ENCODE measurements around the gene AUTS2. TPM values are rescaled to one million over a fixed set of nuclear protein-coding genes. Genes with fewer than 3 reads are reported as not detected.

AUTS2 gene
- total and polyA plus RNA-seq, 2 experiments from 2014 or later: 32.0 to 91.0 TPM

DNA sequence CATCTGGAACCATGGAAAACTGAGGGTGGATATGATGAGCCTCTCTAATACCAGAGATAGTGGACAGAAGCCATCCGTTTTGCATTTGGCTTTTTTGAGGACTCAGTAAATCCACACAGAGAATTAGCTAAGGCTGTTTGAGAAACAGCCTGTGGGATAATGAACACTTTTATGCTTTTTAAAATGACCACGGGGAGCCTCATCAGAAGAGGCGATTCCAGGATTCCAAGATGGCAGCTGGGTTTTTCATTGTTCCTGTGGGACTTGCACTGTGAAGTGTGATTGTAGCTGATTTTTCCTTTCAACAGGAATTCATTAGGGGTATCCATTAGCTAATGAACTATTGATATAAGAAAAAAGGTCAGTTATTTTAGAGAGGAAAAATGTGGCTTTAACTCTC, 353.2 kb downstream of the AUTS2 start:
- H3K27ac Mint-ChIP-seq: no peak overlapping the region
- Histone ChIP-seq H3K4me1 (ENCODE audit: insufficient read depth) (peaks cover 3% of the 10 kb centered on the region; the same call in 1 of the 2 replicates), H3K27me3 (ENCODE audit: insufficient read depth) (no peaks in the 10 kb centered on the region), H4K20me1 (replicated peaks; ENCODE audit: insufficient read depth) (no peaks in the 10 kb centered on the region), H3F3A (replicated peaks; ENCODE audit: low read depth) (no peaks in the 10 kb centered on the region), H3K36me3 (ENCODE audit: insufficient read depth) (no peaks in the 10 kb centered on the region), H3K9me2 (ENCODE audit: insufficient read depth) (0 out of 2 replicates have a peak, but pooled peaks cover 5% of the 10 kb centered on the region), H3K79me2 (replicated peaks; ENCODE audit: insufficient read depth) (no peaks in the 10 kb centered on the region), H3K4me2 (no peak overlapping the region), H2AFZ (no peak overlapping the region), H3K4me3 (no peak overlapping the region), H3K27ac (ENCODE audit: low read depth) (no peak overlapping the region)
- H3K9me3 Mint-ChIP-seq: no peaks in the 10 kb centered on the region
- no peaks in the 10 kb centered on the region for H3K4me1 Mint-ChIP-seq
- TF ChIP-seq STAT1 (IDR thresholded peaks at IDR 0.05; ENCODE audit: unreplicated experiment): no peak
- no peak for TF ChIP-seq CREB1 (CRISPR knock-in tag; IDR thresholded peaks at IDR 0.05; ENCODE audit: low read depth)
- TF ChIP-seq, protein P1, sequence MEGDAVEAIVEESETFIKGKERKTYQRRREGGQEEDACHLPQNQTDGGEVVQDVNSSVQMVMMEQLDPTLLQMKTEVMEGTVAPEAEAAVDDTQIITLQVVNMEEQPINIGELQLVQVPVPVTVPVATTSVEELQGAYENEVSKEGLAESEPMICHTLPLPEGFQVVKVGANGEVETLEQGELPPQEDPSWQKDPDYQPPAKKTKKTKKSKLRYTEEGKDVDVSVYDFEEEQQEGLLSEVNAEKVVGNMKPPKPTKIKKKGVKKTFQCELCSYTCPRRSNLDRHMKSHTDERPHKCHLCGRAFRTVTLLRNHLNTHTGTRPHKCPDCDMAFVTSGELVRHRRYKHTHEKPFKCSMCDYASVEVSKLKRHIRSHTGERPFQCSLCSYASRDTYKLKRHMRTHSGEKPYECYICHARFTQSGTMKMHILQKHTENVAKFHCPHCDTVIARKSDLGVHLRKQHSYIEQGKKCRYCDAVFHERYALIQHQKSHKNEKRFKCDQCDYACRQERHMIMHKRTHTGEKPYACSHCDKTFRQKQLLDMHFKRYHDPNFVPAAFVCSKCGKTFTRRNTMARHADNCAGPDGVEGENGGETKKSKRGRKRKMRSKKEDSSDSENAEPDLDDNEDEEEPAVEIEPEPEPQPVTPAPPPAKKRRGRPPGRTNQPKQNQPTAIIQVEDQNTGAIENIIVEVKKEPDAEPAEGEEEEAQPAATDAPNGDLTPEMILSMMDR (conservative IDR thresholded peaks at IDR 0.05; ENCODE audit: low read depth in 2 of 2): no peak
- TF ChIP-seq ZNF114 (CRISPR knock-in tag; IDR thresholded peaks at IDR 0.05): no peak
- TF ChIP-seq, protein P2, sequence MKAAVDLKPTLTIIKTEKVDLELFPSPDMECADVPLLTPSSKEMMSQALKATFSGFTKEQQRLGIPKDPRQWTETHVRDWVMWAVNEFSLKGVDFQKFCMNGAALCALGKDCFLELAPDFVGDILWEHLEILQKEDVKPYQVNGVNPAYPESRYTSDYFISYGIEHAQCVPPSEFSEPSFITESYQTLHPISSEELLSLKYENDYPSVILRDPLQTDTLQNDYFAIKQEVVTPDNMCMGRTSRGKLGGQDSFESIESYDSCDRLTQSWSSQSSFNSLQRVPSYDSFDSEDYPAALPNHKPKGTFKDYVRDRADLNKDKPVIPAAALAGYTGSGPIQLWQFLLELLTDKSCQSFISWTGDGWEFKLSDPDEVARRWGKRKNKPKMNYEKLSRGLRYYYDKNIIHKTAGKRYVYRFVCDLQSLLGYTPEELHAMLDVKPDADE (IDR thresholded peaks at IDR 0.05): no peak
- no peak for TF ChIP-seq NANOG (IDR thresholded peaks at IDR 0.05; ENCODE audit: borderline replicate concordance)
- no peaks in the 10 kb centered on the region for H3K27me3 Mint-ChIP-seq (ENCODE audit: insufficient read depth, low read depth, poor library complexity)
- DNase-seq (ENCODE audit: low spot score) (no peak), ATAC-seq (no peak)
- H3K4me3 Mint-ChIP-seq: no peak overlapping the region
- H3K36me3 Mint-ChIP-seq (ENCODE audit: low read depth): no peaks in the 10 kb centered on the region

DNA sequence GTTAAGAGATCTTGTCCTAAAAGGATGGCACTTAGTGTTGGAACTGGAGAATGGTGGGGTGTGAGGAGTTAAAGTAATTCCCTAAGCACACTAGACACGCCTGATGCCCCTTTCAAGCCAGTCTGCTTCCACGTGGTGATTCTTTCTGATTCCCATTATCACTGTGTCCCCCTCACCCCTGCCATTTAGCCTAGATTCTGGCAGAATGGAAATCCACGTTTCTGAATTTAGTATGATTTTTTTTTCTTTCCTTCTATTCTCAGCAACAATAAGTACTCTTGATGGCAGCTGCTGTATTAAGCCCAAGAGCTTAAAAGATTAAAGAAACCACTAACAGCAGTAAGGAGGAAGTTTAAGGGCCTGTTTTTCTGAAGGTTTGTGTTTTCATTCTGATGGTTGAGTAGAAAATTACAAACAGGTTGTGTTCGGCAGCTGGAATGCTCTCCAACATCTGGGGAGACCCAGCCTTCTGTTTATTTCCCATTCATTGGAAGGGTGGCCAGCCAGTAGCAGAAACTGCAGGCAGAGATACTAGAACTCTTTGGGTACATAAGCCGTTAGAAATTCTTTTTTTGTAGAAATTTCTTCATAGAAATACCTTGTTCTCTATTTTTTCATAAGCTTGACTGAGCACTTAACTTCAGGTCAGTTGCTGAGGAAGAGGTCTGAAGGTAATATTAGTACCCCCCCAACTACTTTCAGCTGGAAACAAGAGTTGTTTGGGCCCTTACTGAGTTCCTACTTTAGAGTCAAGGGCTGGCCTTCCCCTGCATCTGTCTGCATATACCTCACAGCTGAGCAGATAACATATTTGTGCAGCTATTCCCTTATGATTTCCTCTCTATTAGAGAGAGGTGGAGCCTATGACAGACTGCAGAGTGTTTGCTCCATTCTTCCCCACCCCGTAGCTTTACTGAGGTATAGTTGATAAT, 355.1 kb downstream of the AUTS2 start:
- Histone ChIP-seq H3K9me2 (ENCODE audit: insufficient read depth) (0 out of 2 replicates have a peak, but pooled peaks cover 5% of the 10 kb centered on the region), H3K4me1 (ENCODE audit: insufficient read depth) (peaks cover 3% of the 10 kb centered on the region; the same call in 1 of the 2 replicates), H3K4me2 (no peak overlapping the region), H3K27ac (ENCODE audit: low read depth) (no peak overlapping the region), H3K27me3 (ENCODE audit: insufficient read depth) (no peaks in the 10 kb centered on the region), H3K79me2 (replicated peaks; ENCODE audit: insufficient read depth) (no peaks in the 10 kb centered on the region), H4K20me1 (replicated peaks; ENCODE audit: insufficient read depth) (no peaks in the 10 kb centered on the region), H2AFZ (no peak overlapping the region), H3F3A (replicated peaks; ENCODE audit: low read depth) (no peaks in the 10 kb centered on the region), H3K4me3 (no peak overlapping the region), H3K36me3 (ENCODE audit: insufficient read depth) (no peaks in the 10 kb centered on the region)
- H3K9me3 Mint-ChIP-seq: no peaks in the 10 kb centered on the region
- ATAC-seq (no peak), DNase-seq (ENCODE audit: low spot score) (no peak)
- no peaks in the 10 kb centered on the region for H3K4me1 Mint-ChIP-seq
- H3K27me3 Mint-ChIP-seq (ENCODE audit: insufficient read depth, low read depth, poor library complexity): no peaks in the 10 kb centered on the region
- no peak overlapping the region for H3K4me3 Mint-ChIP-seq
- H3K27ac Mint-ChIP-seq: no peak overlapping the region
- H3K36me3 Mint-ChIP-seq (ENCODE audit: low read depth): no peaks in the 10 kb centered on the region
- no peak for TF ChIP-seq NANOG (IDR thresholded peaks at IDR 0.05; ENCODE audit: borderline replicate concordance)
- no peak for TF ChIP-seq STAT1 (IDR thresholded peaks at IDR 0.05; ENCODE audit: unreplicated experiment)
- TF ChIP-seq, protein P2 (IDR thresholded peaks at IDR 0.05): no peak
- no peak for TF ChIP-seq ZNF114 (CRISPR knock-in tag; IDR thresholded peaks at IDR 0.05)
- TF ChIP-seq EZH2phosphoT487 (IDR thresholded peaks at IDR 0.05; ENCODE audit: unreplicated experiment): no peak
- TF ChIP-seq, protein P3, sequence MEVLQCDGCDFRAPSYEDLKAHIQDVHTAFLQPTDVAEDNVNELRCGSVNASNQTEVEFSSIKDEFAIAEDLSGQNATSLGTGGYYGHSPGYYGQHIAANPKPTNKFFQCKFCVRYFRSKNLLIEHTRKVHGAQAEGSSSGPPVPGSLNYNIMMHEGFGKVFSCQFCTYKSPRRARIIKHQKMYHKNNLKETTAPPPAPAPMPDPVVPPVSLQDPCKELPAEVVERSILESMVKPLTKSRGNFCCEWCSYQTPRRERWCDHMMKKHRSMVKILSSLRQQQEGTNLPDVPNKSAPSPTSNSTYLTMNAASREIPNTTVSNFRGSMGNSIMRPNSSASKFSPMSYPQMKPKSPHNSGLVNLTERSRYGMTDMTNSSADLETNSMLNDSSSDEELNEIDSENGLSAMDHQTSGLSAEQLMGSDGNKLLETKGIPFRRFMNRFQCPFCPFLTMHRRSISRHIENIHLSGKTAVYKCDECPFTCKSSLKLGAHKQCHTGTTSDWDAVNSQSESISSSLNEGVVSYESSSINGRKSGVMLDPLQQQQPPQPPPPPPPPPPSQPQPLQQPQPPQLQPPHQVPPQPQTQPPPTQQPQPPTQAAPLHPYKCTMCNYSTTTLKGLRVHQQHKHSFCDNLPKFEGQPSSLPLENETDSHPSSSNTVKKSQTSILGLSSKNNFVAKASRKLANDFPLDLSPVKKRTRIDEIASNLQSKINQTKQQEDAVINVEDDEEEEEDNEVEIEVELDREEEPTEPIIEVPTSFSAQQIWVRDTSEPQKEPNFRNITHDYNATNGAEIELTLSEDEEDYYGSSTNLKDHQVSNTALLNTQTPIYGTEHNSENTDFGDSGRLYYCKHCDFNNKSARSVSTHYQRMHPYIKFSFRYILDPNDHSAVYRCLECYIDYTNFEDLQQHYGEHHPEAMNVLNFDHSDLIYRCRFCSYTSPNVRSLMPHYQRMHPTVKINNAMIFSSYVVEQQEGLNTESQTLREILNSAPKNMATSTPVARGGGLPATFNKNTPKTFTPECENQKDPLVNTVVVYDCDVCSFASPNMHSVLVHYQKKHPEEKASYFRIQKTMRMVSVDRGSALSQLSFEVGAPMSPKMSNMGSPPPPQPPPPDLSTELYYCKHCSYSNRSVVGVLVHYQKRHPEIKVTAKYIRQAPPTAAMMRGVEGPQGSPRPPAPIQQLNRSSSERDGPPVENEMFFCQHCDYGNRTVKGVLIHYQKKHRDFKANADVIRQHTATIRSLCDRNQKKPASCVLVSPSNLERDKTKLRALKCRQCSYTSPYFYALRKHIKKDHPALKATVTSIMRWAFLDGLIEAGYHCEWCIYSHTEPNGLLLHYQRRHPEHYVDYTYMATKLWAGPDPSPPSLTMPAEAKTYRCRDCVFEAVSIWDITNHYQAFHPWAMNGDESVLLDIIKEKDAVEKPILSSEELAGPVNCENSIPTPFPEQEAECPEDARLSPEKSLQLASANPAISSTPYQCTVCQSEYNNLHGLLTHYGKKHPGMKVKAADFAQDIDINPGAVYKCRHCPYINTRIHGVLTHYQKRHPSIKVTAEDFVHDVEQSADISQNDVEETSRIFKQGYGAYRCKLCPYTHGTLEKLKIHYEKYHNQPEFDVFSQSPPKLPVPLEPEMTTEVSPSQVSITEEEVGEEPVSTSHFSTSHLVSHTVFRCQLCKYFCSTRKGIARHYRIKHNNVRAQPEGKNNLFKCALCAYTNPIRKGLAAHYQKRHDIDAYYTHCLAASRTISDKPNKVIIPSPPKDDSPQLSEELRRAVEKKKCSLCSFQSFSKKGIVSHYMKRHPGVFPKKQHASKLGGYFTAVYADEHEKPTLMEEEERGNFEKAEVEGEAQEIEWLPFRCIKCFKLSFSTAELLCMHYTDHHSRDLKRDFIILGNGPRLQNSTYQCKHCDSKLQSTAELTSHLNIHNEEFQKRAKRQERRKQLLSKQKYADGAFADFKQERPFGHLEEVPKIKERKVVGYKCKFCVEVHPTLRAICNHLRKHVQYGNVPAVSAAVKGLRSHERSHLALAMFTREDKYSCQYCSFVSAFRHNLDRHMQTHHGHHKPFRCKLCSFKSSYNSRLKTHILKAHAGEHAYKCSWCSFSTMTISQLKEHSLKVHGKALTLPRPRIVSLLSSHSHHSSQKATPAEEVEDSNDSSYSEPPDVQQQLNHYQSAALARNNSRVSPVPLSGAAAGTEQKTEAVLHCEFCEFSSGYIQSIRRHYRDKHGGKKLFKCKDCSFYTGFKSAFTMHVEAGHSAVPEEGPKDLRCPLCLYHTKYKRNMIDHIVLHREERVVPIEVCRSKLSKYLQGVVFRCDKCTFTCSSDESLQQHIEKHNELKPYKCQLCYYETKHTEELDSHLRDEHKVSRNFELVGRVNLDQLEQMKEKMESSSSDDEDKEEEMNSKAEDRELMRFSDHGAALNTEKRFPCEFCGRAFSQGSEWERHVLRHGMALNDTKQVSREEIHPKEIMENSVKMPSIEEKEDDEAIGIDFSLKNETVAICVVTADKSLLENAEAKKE (CRISPR knock-in tag; IDR thresholded peaks at IDR 0.05): no peak
- TF ChIP-seq EZH2 (IDR thresholded peaks at IDR 0.05; ENCODE audit: low read depth, unreplicated experiment): no peak

Data from GM23338 (cell line).